ENCODE results near the gene PRXL2B. TPM values are rescaled to one million over a fixed set of nuclear protein-coding genes. Genes with fewer than 3 reads are reported as not detected.
"Not testable (repeated sequence)": the region's sequence is repeated elsewhere in the genome, so short reads cannot be mapped to it uniquely, and the experiment has no call there.

PRXL2B gene
- polyA plus RNA-seq, 4 donors: 28.9 to 126 (median 47.2) TPM

DNA sequence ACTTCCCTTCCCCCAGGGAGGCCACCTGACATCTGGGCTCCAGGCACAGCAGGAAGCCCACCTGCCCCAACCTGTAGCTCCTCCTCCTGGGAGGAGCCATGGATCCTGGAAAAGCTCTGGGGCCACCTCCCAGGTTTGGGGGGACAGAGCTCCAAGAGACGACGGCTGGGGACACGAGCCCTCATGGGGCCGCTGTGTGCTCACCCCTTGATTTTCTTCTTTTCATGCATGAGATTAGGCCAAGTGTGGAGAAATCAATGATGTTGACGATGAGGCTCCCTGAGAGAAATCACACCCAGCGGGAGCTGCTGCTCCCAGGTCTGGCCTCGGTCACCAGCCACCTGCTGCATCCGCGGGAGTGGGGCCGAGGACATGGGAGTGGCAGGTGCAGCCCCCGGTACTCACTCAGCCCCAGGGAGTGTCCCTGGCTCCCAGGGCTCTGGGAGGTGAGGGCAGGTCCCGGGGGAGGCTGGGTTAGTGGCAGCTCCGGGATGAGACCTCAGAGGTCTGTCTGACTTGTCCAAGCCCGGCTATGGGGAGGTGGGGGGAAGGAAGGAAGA lies 21.7 kb upstream of the PRXL2B start:
- WGBS, 3 donors: 19 to 44% (median 27%) methylated on average over 14 of the region's 14 CpGs
- FAIRE-seq: no peak

DNA sequence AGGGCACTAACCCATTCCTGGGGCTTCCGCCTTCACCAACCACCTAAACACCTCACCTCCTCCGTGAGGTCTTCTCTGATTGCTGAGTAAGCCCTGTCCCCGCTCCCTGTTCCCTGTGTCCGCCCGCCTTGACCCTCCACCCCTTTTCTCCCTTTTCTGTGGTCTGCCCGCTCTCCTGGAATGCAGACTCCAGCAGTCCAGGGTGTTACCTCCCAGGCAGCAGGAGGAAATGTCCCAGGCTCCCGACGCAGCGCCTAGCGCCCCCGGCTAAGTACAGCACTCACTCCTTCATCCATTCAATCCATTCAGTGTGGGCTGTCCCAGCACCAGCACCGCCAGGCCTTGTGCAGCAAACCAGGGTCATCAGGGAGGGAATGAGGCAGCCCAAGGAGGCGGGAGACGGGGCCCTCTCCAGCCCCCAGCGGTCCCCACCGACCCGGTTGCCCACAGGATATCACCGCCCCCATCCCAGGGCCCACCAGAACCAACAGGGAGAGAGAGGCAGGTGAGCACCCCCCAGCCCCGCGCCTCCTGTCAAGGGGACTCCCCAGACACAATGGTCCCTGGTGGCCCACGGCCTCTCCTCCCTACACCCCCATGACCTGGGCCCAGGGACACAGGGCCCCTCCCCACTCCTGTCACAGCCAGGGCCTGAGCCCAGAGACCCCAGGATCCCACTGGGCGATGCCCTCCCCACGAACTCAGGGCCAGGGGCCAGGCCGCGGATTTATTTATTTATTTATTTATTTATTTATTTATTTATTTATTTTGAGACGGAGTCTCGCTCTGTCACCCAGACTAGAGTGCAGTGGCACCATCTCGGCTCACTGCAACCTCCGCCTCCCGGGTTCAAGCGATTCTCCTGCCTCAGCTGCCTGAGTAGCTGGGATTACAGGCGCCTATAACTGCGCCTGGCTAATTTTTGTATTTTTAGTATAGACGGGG lies 20.2 kb upstream of the PRXL2B start:
- no peak overlapping the region for H3K4me3 ChIP-seq (ENCODE audit: low read depth in 1 of 3, low read length in 3 of 3)
- FAIRE-seq (no peak), DNase-seq (no peak)
- peaks cover 0 to 13% of the 10 kb centered on the region in 2 donors for H3K9me3 ChIP-seq (ENCODE audit: control insufficient read depth in 2 of 2, insufficient read depth in 1 of 2, low read depth in 1 of 2, low read length in 1 of 2)
- peaks cover 0 to 62% (median 2%) of the 10 kb centered on the region in 3 donors for H3K4me1 ChIP-seq (ENCODE audit: control insufficient read depth in 3 of 3, insufficient read depth in 2 of 3, low read depth in 1 of 3, low read length in 2 of 3)
- no peaks in the 10 kb centered on the region for H3K27me3 ChIP-seq (ENCODE audit: control insufficient read depth in 3 of 3, insufficient read depth in 3 of 3, low read length in 3 of 3)
- WGBS, 3 donors: 60 to 76% (median 74%) methylated on average over 27 to 34 of the region's 34 CpGs
- H3K27ac ChIP-seq (ENCODE audit: low read depth in 1 of 3, low read length in 2 of 3): peak overlapping the region in 1 of 3 donors; percentile 1
- peaks cover 8 to 48% (median 8%) of the 10 kb centered on the region in 3 donors for H3K36me3 ChIP-seq (ENCODE audit: control insufficient read depth in 3 of 3, insufficient read depth in 2 of 3, low read depth in 1 of 3, low read length in 3 of 3)

More for the DNA sequence above, 21.7 kb upstream of the PRXL2B start:
- Histone ChIP-seq H3K27me3 (ENCODE audit: control insufficient read depth in 3 of 3, insufficient read depth in 3 of 3, low read length in 3 of 3) (no peaks in the 10 kb centered on the region), H3K36me3 (ENCODE audit: control insufficient read depth in 3 of 3, insufficient read depth in 2 of 3, low read depth in 1 of 3, low read length in 3 of 3) (peaks cover 8 to 58% (median 11%) of the 10 kb centered on the region in 3 donors), H3K27ac (ENCODE audit: low read depth in 1 of 3, low read length in 2 of 3) (peak overlapping the region in 2 of 3 donors; percentile 0 to 92), H3K4me3 (ENCODE audit: low read depth in 1 of 3, low read length in 3 of 3) (no peak overlapping the region), H3K9me3 (ENCODE audit: control insufficient read depth in 2 of 2, insufficient read depth in 1 of 2, low read depth in 1 of 2, low read length in 1 of 2) (no peaks in the 10 kb centered on the region), H3K4me1 (ENCODE audit: control insufficient read depth in 3 of 3, insufficient read depth in 2 of 3, low read depth in 1 of 3, low read length in 2 of 3) (peaks cover 0 to 73% (median 0%) of the 10 kb centered on the region in 3 donors)
- peak; percentile 85 to 89 for DNase-seq

DNA sequence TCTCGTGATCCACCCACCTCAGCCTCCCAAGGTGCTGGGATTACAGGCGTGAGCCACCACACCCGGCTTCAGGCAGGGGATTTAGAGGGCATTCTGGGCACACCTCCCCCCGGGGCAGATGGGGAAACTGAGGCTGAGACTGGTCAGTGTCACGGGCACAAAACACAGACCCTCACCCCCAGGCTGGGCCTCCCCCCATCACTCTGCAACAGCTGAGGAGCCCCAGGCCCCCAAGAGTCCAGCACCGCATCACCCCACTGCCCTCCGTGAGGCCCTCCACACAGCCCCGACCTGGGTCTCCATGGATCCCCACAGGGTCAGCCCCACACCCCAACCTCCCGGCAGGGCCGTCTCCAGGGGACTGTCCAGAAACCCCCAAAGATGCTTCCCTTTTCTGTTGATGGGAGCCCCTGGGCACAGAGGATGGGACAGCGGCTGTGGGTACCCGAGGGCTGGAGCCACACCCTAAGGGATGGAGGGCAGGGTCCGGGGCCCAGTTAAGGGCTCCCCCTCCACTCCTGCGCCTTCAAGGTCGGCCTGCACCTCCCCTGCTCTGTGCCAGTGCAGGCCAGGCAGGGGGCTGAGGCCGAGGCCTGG lies 19.4 kb upstream of the PRXL2B start:
- Histone ChIP-seq H3K27ac (ENCODE audit: low read depth in 1 of 3, low read length in 2 of 3) (no peak overlapping the region), H3K27me3 (ENCODE audit: control insufficient read depth in 3 of 3, insufficient read depth in 3 of 3, low read length in 3 of 3) (no peaks in the 10 kb centered on the region), H3K4me3 (ENCODE audit: low read depth in 1 of 3, low read length in 3 of 3) (no peak overlapping the region), H3K9me3 (ENCODE audit: control insufficient read depth in 2 of 2, insufficient read depth in 1 of 2, low read depth in 1 of 2, low read length in 1 of 2) (peaks cover 0 to 20% of the 10 kb centered on the region in 2 donors), H3K36me3 (ENCODE audit: control insufficient read depth in 3 of 3, insufficient read depth in 2 of 3, low read depth in 1 of 3, low read length in 3 of 3) (peaks cover 5 to 40% (median 8%) of the 10 kb centered on the region in 3 donors), H3K4me1 (ENCODE audit: control insufficient read depth in 3 of 3, insufficient read depth in 2 of 3, low read depth in 1 of 3, low read length in 2 of 3) (peaks cover 0 to 57% (median 2%) of the 10 kb centered on the region in 3 donors)
- no peak for DNase-seq
- 67 to 77% (median 69%) methylated on average over 14 to 16 of the region's 16 CpGs for WGBS, 3 donors
- FAIRE-seq: no peak

DNA sequence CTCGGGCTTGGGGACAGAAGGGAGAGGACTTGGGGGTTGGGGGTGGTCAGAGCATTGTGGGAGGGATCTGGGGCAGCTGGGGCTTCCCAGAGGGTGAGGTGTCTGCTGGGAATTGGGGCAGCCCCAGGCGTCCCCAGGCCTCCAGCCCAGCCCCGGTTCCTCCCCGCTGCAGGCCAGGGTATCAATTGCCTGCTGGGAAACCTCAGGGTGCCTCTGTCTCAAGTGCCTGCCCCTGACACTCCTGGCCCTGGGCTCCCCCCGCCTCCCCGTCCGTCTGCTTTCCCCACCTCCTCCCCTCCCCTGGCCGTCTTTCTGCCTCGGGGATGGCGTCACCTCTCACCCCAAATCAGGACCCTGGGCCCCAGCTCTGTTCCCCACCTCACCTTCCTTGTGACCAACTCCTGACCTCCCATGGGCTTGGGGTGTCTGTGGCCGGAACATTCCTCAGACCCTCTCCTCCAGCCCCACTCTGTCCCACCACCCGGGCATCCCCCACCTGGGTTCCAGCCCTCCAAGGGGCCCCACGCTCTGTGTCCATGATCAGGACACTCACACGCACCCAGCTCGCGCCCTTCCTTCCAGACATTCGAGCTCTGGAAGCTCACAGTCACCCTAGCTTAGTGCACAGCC lies 18.3 kb upstream of the PRXL2B start:
- WGBS, 3 donors: 45 to 57% (median 47%) methylated on average over 4 to 12 of the region's 17 CpGs
- H3K27ac ChIP-seq (ENCODE audit: low read depth in 1 of 3, low read length in 2 of 3); DNase-seq; H3K27me3 ChIP-seq (ENCODE audit: control insufficient read depth in 3 of 3, insufficient read depth in 3 of 3, low read length in 3 of 3); FAIRE-seq; H3K4me3 ChIP-seq (ENCODE audit: low read depth in 1 of 3, low read length in 3 of 3): not testable (repeated sequence)
- Histone ChIP-seq H3K9me3 (ENCODE audit: control insufficient read depth in 2 of 2, insufficient read depth in 1 of 2, low read depth in 1 of 2, low read length in 1 of 2) (peaks cover 0 to 30% of the 10 kb centered on the region in 2 donors), H3K4me1 (ENCODE audit: control insufficient read depth in 3 of 3, insufficient read depth in 2 of 3, low read depth in 1 of 3, low read length in 2 of 3) (peaks cover 0 to 45% (median 2%) of the 10 kb centered on the region in 3 donors), H3K36me3 (ENCODE audit: control insufficient read depth in 3 of 3, insufficient read depth in 2 of 3, low read depth in 1 of 3, low read length in 3 of 3) (peaks cover 2 to 29% (median 4%) of the 10 kb centered on the region in 3 donors)

DNA sequence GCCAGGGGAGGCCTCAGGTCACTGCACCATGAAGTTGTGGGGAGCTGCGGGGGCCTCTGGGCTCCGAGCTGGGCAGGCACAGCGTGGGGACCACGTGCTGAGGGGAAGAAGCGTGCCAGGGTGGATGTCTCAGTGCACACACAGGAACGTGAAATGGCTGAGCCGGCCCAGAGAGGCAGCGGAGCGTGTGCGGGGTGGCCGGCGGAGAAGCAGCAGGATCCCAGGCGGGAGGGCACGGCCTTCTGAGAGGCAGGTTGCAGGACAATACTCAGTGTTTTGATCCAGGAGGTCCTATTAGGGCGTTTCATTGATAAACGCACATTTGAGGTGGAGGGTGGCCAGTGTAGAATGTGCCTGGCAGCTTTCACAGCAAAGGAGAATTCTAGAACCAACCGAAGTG lies 17.5 kb upstream of the PRXL2B start:
- FAIRE-seq (no peak), DNase-seq (no peak)
- Histone ChIP-seq H3K9me3 (ENCODE audit: control insufficient read depth in 2 of 2, insufficient read depth in 1 of 2, low read depth in 1 of 2, low read length in 1 of 2) (peaks cover 0 to 38% of the 10 kb centered on the region in 2 donors), H3K36me3 (ENCODE audit: control insufficient read depth in 3 of 3, insufficient read depth in 2 of 3, low read depth in 1 of 3, low read length in 3 of 3) (peaks cover 0 to 21% (median 0%) of the 10 kb centered on the region in 3 donors), H3K27me3 (ENCODE audit: control insufficient read depth in 3 of 3, insufficient read depth in 3 of 3, low read length in 3 of 3) (no peaks in the 10 kb centered on the region), H3K27ac (ENCODE audit: low read depth in 1 of 3, low read length in 2 of 3) (no peak overlapping the region), H3K4me3 (ENCODE audit: low read depth in 1 of 3, low read length in 3 of 3) (no peak overlapping the region), H3K4me1 (ENCODE audit: control insufficient read depth in 3 of 3, insufficient read depth in 2 of 3, low read depth in 1 of 3, low read length in 2 of 3) (peaks cover 0 to 38% (median 2%) of the 10 kb centered on the region in 3 donors)
- WGBS, 3 donors: 86 to 88% (median 87%) methylated on average over 15 to 17 of the region's 17 CpGs

DNA sequence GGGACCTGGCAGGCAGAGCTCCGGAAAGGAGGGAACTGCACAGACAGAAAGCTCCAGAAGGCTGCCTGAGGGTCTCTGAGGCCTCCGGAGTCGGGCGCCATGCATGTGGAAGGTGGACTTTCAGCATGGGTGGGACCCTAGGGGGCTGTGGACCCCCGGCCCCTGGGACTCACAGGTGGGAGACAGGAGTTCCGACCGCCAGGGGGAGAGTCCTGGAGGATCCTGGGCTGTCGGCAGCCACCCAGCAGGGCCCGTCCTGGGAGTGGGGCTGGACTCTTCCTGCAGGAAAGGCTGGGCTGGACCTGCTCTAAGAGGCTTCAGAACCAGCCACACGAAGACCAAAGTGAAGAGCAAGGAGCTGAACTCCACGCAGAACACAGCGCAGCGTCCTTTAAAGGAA lies 16.9 kb upstream of the PRXL2B start:
- Histone ChIP-seq H3K36me3 (ENCODE audit: control insufficient read depth in 3 of 3, insufficient read depth in 2 of 3, low read depth in 1 of 3, low read length in 3 of 3) (peaks cover 0 to 15% (median 0%) of the 10 kb centered on the region in 3 donors), H3K9me3 (ENCODE audit: control insufficient read depth in 2 of 2, insufficient read depth in 1 of 2, low read depth in 1 of 2, low read length in 1 of 2) (peaks cover 0 to 44% of the 10 kb centered on the region in 2 donors), H3K4me1 (ENCODE audit: control insufficient read depth in 3 of 3, insufficient read depth in 2 of 3, low read depth in 1 of 3, low read length in 2 of 3) (peaks cover 0 to 34% (median 2%) of the 10 kb centered on the region in 3 donors)
- H3K4me3 ChIP-seq (ENCODE audit: low read depth in 1 of 3, low read length in 3 of 3); H3K27me3 ChIP-seq (ENCODE audit: control insufficient read depth in 3 of 3, insufficient read depth in 3 of 3, low read length in 3 of 3); H3K27ac ChIP-seq (ENCODE audit: low read depth in 1 of 3, low read length in 2 of 3); FAIRE-seq; DNase-seq: not testable (repeated sequence)
- 79 to 84% (median 81%) methylated on average over 11 to 13 of the region's 13 CpGs for WGBS, 3 donors

DNA sequence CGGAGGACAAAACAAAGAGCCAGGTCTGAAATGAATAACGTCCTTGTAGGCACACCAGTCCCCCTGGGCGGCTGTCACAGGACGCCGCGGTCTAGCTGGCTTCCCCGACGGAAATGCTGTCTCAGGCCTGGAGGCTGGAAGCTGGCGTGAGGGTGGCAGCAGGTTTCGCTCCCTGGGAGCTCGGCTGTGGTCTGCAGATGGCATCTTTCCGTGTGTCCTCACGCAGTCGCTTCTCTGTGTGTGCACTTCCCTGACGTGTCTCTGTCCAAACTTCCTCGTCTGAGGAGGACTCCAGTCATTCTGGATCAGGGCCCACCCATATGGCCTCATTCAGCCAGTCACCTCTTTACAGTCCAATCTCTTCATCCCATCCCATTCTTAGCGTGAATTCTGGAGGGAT lies 16.2 kb upstream of the PRXL2B start:
- DNase-seq (no peak), FAIRE-seq (no peak)
- 85 to 91% (median 88%) methylated on average over 17 of the region's 17 CpGs for WGBS, 3 donors

DNA sequence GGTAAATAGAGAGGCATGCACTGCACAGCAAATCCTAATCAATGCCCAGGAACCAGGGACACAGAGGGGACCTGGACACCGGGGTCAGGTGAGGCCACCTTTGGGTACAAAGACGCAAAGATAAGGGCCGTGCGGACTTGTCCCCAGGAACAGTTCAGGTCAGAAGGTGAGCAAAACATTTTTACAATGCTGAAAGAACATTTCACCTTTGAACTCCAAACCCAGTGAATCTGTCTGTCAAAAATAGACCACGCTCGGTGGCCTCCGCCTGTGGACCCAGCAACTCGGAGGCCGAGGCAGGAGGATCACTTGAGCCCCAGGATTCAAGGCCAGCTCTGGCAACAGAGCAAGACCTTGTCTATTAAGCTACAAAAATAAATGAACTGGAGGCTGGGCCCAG lies 15.2 kb upstream of the PRXL2B start:
- H3K27me3 ChIP-seq (ENCODE audit: control insufficient read depth in 3 of 3, insufficient read depth in 3 of 3, low read length in 3 of 3): no peaks in the 10 kb centered on the region
- peak in 1 of 2 donors; percentile 68 for DNase-seq
- no peak for FAIRE-seq
- H3K27ac ChIP-seq (ENCODE audit: low read depth in 1 of 3, low read length in 2 of 3): no peak overlapping the region
- no peak overlapping the region for H3K4me3 ChIP-seq (ENCODE audit: low read depth in 1 of 3, low read length in 3 of 3)
- H3K9me3 ChIP-seq (ENCODE audit: control insufficient read depth in 2 of 2, insufficient read depth in 1 of 2, low read depth in 1 of 2, low read length in 1 of 2): peaks cover 0 to 50% of the 10 kb centered on the region in 2 donors
- peaks cover 0 to 15% (median 0%) of the 10 kb centered on the region in 3 donors for H3K36me3 ChIP-seq (ENCODE audit: control insufficient read depth in 3 of 3, insufficient read depth in 2 of 3, low read depth in 1 of 3, low read length in 3 of 3)
- WGBS, 3 donors: 54 to 79% (median 62%) methylated on average over 9 of the region's 9 CpGs
- peaks cover 0 to 33% (median 2%) of the 10 kb centered on the region in 3 donors for H3K4me1 ChIP-seq (ENCODE audit: control insufficient read depth in 3 of 3, insufficient read depth in 2 of 3, low read depth in 1 of 3, low read length in 2 of 3)

More for the DNA sequence above, 16.2 kb upstream of the PRXL2B start:
- Histone ChIP-seq H3K36me3 (ENCODE audit: control insufficient read depth in 3 of 3, insufficient read depth in 2 of 3, low read depth in 1 of 3, low read length in 3 of 3) (peaks cover 0 to 15% (median 0%) of the 10 kb centered on the region in 3 donors), H3K4me1 (ENCODE audit: control insufficient read depth in 3 of 3, insufficient read depth in 2 of 3, low read depth in 1 of 3, low read length in 2 of 3) (peaks cover 0 to 33% (median 2%) of the 10 kb centered on the region in 3 donors), H3K4me3 (ENCODE audit: low read depth in 1 of 3, low read length in 3 of 3) (no peak overlapping the region), H3K27me3 (ENCODE audit: control insufficient read depth in 3 of 3, insufficient read depth in 3 of 3, low read length in 3 of 3) (no peaks in the 10 kb centered on the region), H3K27ac (ENCODE audit: low read depth in 1 of 3, low read length in 2 of 3) (no peak overlapping the region), H3K9me3 (ENCODE audit: control insufficient read depth in 2 of 2, insufficient read depth in 1 of 2, low read depth in 1 of 2, low read length in 1 of 2) (peaks cover 0 to 50% of the 10 kb centered on the region in 2 donors)

Data from small intestine (tissue), 7 donors.